AG09309 (cell line): Measurements from ENCODE around the gene VDR.

Source experiments
- DNase-seq: peaks from one replicate; pipeline ENCODE4 v3.0.0-alpha.2; 2010; ENCODE audit warnings: low read depth
- H3K4me3 ChIP-seq: 2 replicates; pipeline ENCODE4 v1.5.1; 2011; ENCODE audit warnings: mild to moderate bottlenecking, low read depth, low read length, moderate library complexity; ENCODE audit not compliant: control insufficient read depth
- CTCF ChIP-seq: IDR thresholded peaks from 2 replicates; pipeline ENCODE4 v1.5.1; 2011; ENCODE audit warnings: mild to moderate bottlenecking, low read depth, low read length, inconsistent platforms; ENCODE audit not compliant: insufficient read depth, control insufficient read depth; ENCODE audit errors: missing control alignments

VDR gene

GRCh38 chr12:47941871-47942613, 37.2 kb upstream of the VDR start:
- no peak overlapping the region for H3K4me3 ChIP-seq
- TF ChIP-seq CTCF, result no peak
- DNase-seq, result no peak

- H3K4me3 ChIP-seq, result no peak overlapping the region
- no peak for DNase-seq
- no peak for TF ChIP-seq CTCF
Measured at GRCh38 chr12:47941475-47941780, 36.6 kb upstream of the VDR start.

GRCh38 chr12:47940773-47941474, 36.1 kb upstream of the VDR start:
- H3K4me3 ChIP-seq, result no peak overlapping the region
- TF ChIP-seq CTCF, result no peak
- DNase-seq, result no peak

- no peak overlapping the region for H3K4me3 ChIP-seq
- DNase-seq, result no peak
- no peak for TF ChIP-seq CTCF
Measured at GRCh38 chr12:47939009-47939601, 34.3 kb upstream of the VDR start.

- TF ChIP-seq CTCF, result no peak
- no peak for DNase-seq
- H3K4me3 ChIP-seq, result no peak overlapping the region
Measured at GRCh38 chr12:47938594-47938993, 33.8 kb upstream of the VDR start.

GRCh38 chr12:47938093-47938492, 33.3 kb upstream of the VDR start:
- no peak for TF ChIP-seq CTCF
- no peak for DNase-seq
- no peak overlapping the region for H3K4me3 ChIP-seq
